ENCODE data around the gene STON2.

DNA sequence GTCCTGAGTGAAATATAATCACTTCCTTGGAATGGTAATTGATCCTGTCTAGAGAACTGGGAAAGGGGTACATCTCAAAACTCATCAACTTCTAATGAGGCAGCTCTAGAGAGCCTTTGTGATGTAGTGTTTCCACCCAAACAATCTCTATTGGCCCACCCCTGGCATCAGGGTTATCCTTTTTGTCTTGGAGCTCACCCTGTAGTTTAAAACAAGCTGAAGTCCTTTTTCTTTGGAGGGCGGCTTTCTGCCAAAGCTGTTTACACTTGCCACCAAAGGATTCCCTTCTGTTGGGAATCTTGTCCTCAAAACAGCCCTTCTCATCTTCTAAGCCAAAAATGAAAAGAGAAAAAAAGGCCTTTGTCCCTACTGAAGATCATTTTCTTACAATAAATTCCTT, 118.8 kb downstream of the STON2 start:
- TF ChIP-seq ZFP3 (CRISPR knock-in tag; IDR thresholded peaks at IDR 0.05) (no peak), SNAI2 (CRISPR knock-in tag; IDR thresholded peaks at IDR 0.05) (no peak), ZNF565 (CRISPR knock-in tag; conservative IDR thresholded peaks at IDR 0.05; ENCODE audit: low read depth) (no peak), PPARA (CRISPR knock-in tag; IDR thresholded peaks at IDR 0.05; ENCODE audit: borderline replicate concordance) (no peak), OSR1 (CRISPR knock-in tag; IDR thresholded peaks at IDR 0.05) (no peak)
- TF ChIP-seq, protein P1, sequence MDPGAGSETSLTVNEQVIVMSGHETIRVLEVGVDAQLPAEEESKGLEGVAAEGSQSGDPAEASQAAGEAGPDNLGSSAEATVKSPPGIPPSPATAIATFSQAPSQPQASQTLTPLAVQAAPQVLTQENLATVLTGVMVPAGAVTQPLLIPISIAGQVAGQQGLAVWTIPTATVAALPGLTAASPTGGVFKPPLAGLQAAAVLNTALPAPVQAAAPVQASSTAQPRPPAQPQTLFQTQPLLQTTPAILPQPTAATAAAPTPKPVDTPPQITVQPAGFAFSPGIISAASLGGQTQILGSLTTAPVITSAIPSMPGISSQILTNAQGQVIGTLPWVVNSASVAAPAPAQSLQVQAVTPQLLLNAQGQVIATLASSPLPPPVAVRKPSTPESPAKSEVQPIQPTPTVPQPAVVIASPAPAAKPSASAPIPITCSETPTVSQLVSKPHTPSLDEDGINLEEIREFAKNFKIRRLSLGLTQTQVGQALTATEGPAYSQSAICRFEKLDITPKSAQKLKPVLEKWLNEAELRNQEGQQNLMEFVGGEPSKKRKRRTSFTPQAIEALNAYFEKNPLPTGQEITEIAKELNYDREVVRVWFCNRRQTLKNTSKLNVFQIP (CRISPR knock-in tag; IDR thresholded peaks at IDR 0.05; ENCODE audit: borderline replicate concordance, low read depth) = no peak
- TF ChIP-seq, protein P2, sequence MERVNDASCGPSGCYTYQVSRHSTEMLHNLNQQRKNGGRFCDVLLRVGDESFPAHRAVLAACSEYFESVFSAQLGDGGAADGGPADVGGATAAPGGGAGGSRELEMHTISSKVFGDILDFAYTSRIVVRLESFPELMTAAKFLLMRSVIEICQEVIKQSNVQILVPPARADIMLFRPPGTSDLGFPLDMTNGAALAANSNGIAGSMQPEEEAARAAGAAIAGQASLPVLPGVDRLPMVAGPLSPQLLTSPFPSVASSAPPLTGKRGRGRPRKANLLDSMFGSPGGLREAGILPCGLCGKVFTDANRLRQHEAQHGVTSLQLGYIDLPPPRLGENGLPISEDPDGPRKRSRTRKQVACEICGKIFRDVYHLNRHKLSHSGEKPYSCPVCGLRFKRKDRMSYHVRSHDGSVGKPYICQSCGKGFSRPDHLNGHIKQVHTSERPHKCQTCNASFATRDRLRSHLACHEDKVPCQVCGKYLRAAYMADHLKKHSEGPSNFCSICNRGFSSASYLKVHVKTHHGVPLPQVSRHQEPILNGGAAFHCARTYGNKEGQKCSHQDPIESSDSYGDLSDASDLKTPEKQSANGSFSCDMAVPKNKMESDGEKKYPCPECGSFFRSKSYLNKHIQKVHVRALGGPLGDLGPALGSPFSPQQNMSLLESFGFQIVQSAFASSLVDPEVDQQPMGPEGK (CRISPR knock-in tag; IDR thresholded peaks at IDR 0.05; ENCODE audit: borderline replicate concordance) = no peak

Data from SK-N-SH treated with all-trans-retinoic acid at 6 μM for 48 hours (cell line).